Endothelial cell of umbilical vein (primary cell): Measurements from ENCODE around the gene ZNF526. TPM values are rescaled to one million over a fixed set of nuclear protein-coding genes. Genes with fewer than 3 reads are reported as not detected.

ENCODE experiments used
- BruUV-seq: library from RNA; stranded (reverse); fragments of 400-500 nt; replicated peaks from 2 replicates; lab custom pipeline; 2021; lab: Mats Ljungman, UMichigan
- CTCF ChIA-PET: fragments of 300-600, 350-600 bp; sonication (Branson Sonifier 250); formaldehyde crosslinking; loops from one replicate; lab custom pipeline; 2021; ENCODE audit warnings: antibody characterized with exemption, inconsistent platforms; lab: Charles Lee
- POLR2A ChIA-PET: fragments of 300-600, 350-600 bp; sonication (Branson Sonifier 250); formaldehyde crosslinking; loops from one replicate; lab custom pipeline; 2021; ENCODE audit warnings: antibody characterized with exemption, inconsistent platforms; lab: Charles Lee
- DNase-seq: peaks from one replicate; pipeline ENCODE4 v3.0.0-alpha.2; 2011; ENCODE audit warnings: low read depth, low spot score
- FAIRE-seq: peaks from 2 replicates; lab custom pipeline; 2011; peaks lifted over from hg19 to GRCh38; lab: Jason Lieb, UNC
- H2AFZ ChIP-seq: 2 replicates; pipeline ENCODE4 v1.6.0; 2012; ENCODE audit warnings: low read depth, low read length, control low read depth, inconsistent platforms
- H3K27ac ChIP-seq: 2 replicates; pipeline ENCODE4 v1.5.1; 2011; ENCODE audit warnings: low read depth, mild to moderate bottlenecking, control low read depth, low read length, moderate library complexity; ENCODE audit not compliant: insufficient read depth
- H3K27me3 ChIP-seq, 2 experiments: 2 replicates each; pipeline versions ENCODE4 v1.6.0 to v1.6.1; 2011; ENCODE audit warnings: low read length in 2 of 2, mixed read lengths in 1 of 2; ENCODE audit not compliant: control insufficient read depth in 2 of 2, insufficient read depth in 2 of 2
- H3K36me3 ChIP-seq, 2 experiments: 2 replicates in 1 of 2; 3 replicates in 1 of 2; pipeline ENCODE4 v1.5.1; 2011; ENCODE audit warnings: low read length in 2 of 2, mild to moderate bottlenecking in 1 of 2, moderate library complexity in 1 of 2; ENCODE audit not compliant: control insufficient read depth in 2 of 2, insufficient read depth in 2 of 2; ENCODE audit errors: extremely low read depth in 1 of 2
- H3K4me1 ChIP-seq: 3 replicates; pipeline ENCODE4 v1.5.1; 2011; ENCODE audit warnings: mild to moderate bottlenecking, low read length; ENCODE audit not compliant: control insufficient read depth, insufficient read depth; ENCODE audit errors: extremely low read depth
- H3K4me2 ChIP-seq: 2 replicates; pipeline ENCODE4 v1.6.1; 2011; ENCODE audit warnings: low read length, control low read depth, mixed read lengths; ENCODE audit not compliant: insufficient read depth
- H3K4me3 ChIP-seq, 3 experiments: fragments of 200-600 bp in 1 of 3; sonication (generic), shearing (Covaris generic) in 1 of 3; replicated peaks in 1 of 3; 2 replicates each; pipeline ENCODE4 v1.5.1; 2011 to 2016; ENCODE audit warnings: control low read depth in 3 of 3, low read length in 3 of 3, mild to moderate bottlenecking in 2 of 3, inconsistent platforms in 1 of 3, low read depth in 1 of 3, moderate library complexity in 1 of 3; ENCODE audit not compliant: insufficient read depth in 1 of 3
- H3K79me2 ChIP-seq: 2 replicates; pipeline ENCODE4 v1.6.0; 2012; ENCODE audit warnings: low read length, inconsistent platforms; ENCODE audit not compliant: control insufficient read depth, insufficient read depth
- H3K9ac ChIP-seq: replicated peaks from 2 replicates; pipeline ENCODE3; 2011; ENCODE audit warnings: low read length, control low read depth; ENCODE audit not compliant: insufficient read depth; ENCODE audit errors: extremely low read depth
- H3K9me1 ChIP-seq: replicated peaks from 3 replicates; pipeline ENCODE4 v1.6.0; 2011; ENCODE audit warnings: mild to moderate bottlenecking, low read length; ENCODE audit not compliant: control insufficient read depth, insufficient read depth; ENCODE audit errors: extremely low read depth
- H3K9me3 ChIP-seq: replicated peaks from 2 replicates; pipeline ENCODE4 v1.5.1; 2012; ENCODE audit warnings: low read length, inconsistent platforms; ENCODE audit not compliant: control insufficient read depth, insufficient read depth
- H4K20me1 ChIP-seq: replicated peaks from 2 replicates; pipeline ENCODE3; 2011; ENCODE audit warnings: mild to moderate bottlenecking, low read length; ENCODE audit not compliant: control insufficient read depth, insufficient read depth; ENCODE audit errors: extremely low read depth
- CTCF ChIP-seq, 2 donors: IDR thresholded peaks; 1 replicate in 1 of 2; 2 replicates in 1 of 2; pipeline ENCODE4 v1.5.1; 2011; ENCODE audit warnings: low read length in 2 of 2, mild to moderate bottlenecking in 2 of 2, moderate library complexity in 2 of 2, control low read depth in 1 of 2, inconsistent platforms in 1 of 2, low read depth in 1 of 2; ENCODE audit not compliant: insufficient read depth in 1 of 2; ENCODE audit errors: extremely low read depth in 1 of 2
- EZH2 ChIP-seq: IDR thresholded peaks from 2 replicates; pipeline ENCODE4 v1.6.1; 2012; ENCODE audit warnings: borderline replicate concordance, low read depth, mild to moderate bottlenecking, moderate library complexity, low read length, inconsistent platforms; ENCODE audit not compliant: severe bottlenecking
- GATA2 ChIP-seq: IDR thresholded peaks from 2 replicates; pipeline ENCODE4 v1.7.0; 2011; ENCODE audit warnings: low read depth, mild to moderate bottlenecking, moderate library complexity, mixed read lengths, low read length; ENCODE audit not compliant: insufficient read length, insufficient read depth
- JUN ChIP-seq: IDR thresholded peaks from 2 replicates; pipeline ENCODE4 v1.6.1; 2011; ENCODE audit warnings: borderline replicate concordance, low read depth; ENCODE audit not compliant: insufficient read length, insufficient read depth
- MAX ChIP-seq: IDR thresholded peaks from 2 replicates; pipeline ENCODE4 v1.6.1; 2011; ENCODE audit not compliant: insufficient read depth, insufficient read length
- MYC ChIP-seq: IDR thresholded peaks from one replicate; pipeline ENCODE4 v1.6.1; 2011; ENCODE audit warnings: mild to moderate bottlenecking, low read depth, low read length
- POLR2A ChIP-seq: IDR thresholded peaks from 2 replicates; pipeline ENCODE4 v1.6.1; 2012; ENCODE audit warnings: low read depth, mild to moderate bottlenecking, control low read depth, low read length
- dilution Hi-C: fragments of 300-500 bp; cut with MboI; formaldehyde crosslinking; loops from one replicate; pipeline ENCODE4 v1.15.0; 2019; ENCODE audit warnings: low sequenced_read_pairs; ENCODE audit not compliant: extremely low pct_ligation_motif_present
- intact Hi-C: fragments of 100-400 bp; cut with micrococcal nuclease; formaldehyde crosslinking; loops from one replicate; pipeline ENCODE4 v1.10.0; 2022
- polyA plus RNA-seq, 4 experiments: library from polyadenylated mRNA; depleted of rRNA in 3 of 4; stranded (reverse) in 3 of 4; unstranded in 1 of 4; fragments of >200 nt; gene quantifications; 2 replicates each; pipeline versions ENCODE4 v1.2.1 to v1.2.3, GENCODE V29; 2011 to 2012; ENCODE audit warnings: missing spikeins in 1 of 4
- total RNA-seq: library from RNA; stranded (reverse); gene quantifications from 2 replicates; pipeline ENCODE4 v1.2.3, GENCODE V29; 2021

Gene ZNF526
- total and polyA plus RNA-seq, 2 donors (not counting 3 experiments of a cell fraction or from before 2014, with no cell fraction given), result 6.5 to 13.3 TPM

- CTCF ChIA-PET, result interaction anchor here (1.0 kb wide), 1 partner anchor 28 kb away, joined by 4 read pairs; no protein-coding TSS in a partner anchor
- Histone ChIP-seq H3K4me2 (no peak overlapping the region), H3K27me3 (no peaks in the 10 kb centered on the region), H3K36me3 (peaks cover 12 to 28% of the 10 kb centered on the region in 2 experiments), H3K4me3 (no peak overlapping the region), H3K79me2 (peaks cover 40% of the 10 kb centered on the region), H4K20me1 (no peaks in the 10 kb centered on the region), H3K9me3 (no peaks in the 10 kb centered on the region), H2AFZ (no peak overlapping the region), H3K9me1 (no peaks in the 10 kb centered on the region), H3K4me1 (peaks cover 40% of the 10 kb centered on the region), H3K27ac (no peak overlapping the region), H3K9ac (no peak overlapping the region)
- DNase-seq, result no peak
- TF ChIP-seq MAX (no peak), JUN (no peak), EZH2 (no peak), GATA2 (no peak), MYC (no peak), POLR2A (no peak), CTCF (IDR thresholded peaks at IDR 0.05; ENCODE audit: extremely low read depth in 1 of 2, insufficient read depth in 1 of 2, low read depth in 1 of 2, low read length in 2 of 2) (no peak)
- dilution Hi-C loops (no loop called here), intact Hi-C loops (no loop called here)
- no TSS peak for BruUV-seq
- POLR2A ChIA-PET, result no interaction called here
- no peak for FAIRE-seq
Observed at GRCh38 chr19:42275103-42275502, 55.0 kb downstream of the ZNF526 start.
